NT2/D1 (cell line): ENCODE measurements around the gene HNRNPUL1.

ENCODE experiments used
- DNase-seq: peaks from one replicate; pipeline ENCODE4 v3.0.0-alpha.2; 2011; ENCODE audit warnings: low read depth, low spot score
- H3K27me3 ChIP-seq: 2 replicates; pipeline ENCODE4 v1.6.0; 2011; ENCODE audit warnings: mild to moderate bottlenecking; ENCODE audit not compliant: insufficient read length, insufficient read depth
- H3K36me3 ChIP-seq: 2 replicates; pipeline ENCODE4 v1.6.1; 2011; ENCODE audit warnings: mild to moderate bottlenecking, low read length, mixed read lengths; ENCODE audit not compliant: insufficient read depth, insufficient read length
- H3K4me1 ChIP-seq: 2 replicates; pipeline ENCODE4 v1.5.1; 2011; ENCODE audit not compliant: insufficient read depth, insufficient read length
- H3K4me3 ChIP-seq: 2 replicates; pipeline ENCODE4 v1.5.1; 2011; ENCODE audit warnings: low read depth; ENCODE audit not compliant: insufficient read length
- H3K9ac ChIP-seq: 2 replicates; pipeline ENCODE4 v1.6.0; 2011; ENCODE audit warnings: low read depth; ENCODE audit not compliant: insufficient read length
- H3K9me3 ChIP-seq: 2 replicates; pipeline ENCODE4 v1.5.1; 2011; ENCODE audit warnings: mild to moderate bottlenecking, low read length; ENCODE audit not compliant: insufficient read depth
- SUZ12 ChIP-seq: IDR thresholded peaks from 2 replicates; pipeline ENCODE4 v1.6.1; 2011; ENCODE audit not compliant: insufficient read length, insufficient read depth; ENCODE audit errors: extremely low read depth
- YY1 ChIP-seq: IDR thresholded peaks from 2 replicates; pipeline ENCODE4 v1.6.1; 2011; ENCODE audit not compliant: insufficient read length, insufficient read depth
- ZNF274 ChIP-seq: IDR thresholded peaks from 2 replicates; pipeline ENCODE4 v1.6.1; 2011; ENCODE audit warnings: mild to moderate bottlenecking, low read depth, low read length

The HNRNPUL1 gene

GRCh38 chr19:41221514-41222205, 42.5 kb upstream of the HNRNPUL1 start:
- DNase-seq, result no peak
- peaks cover 20% of the 10 kb centered on the region for H3K4me1 ChIP-seq

GRCh38 chr19:41222240-41222639, 41.9 kb upstream of the HNRNPUL1 start:
- peaks cover 20% of the 10 kb centered on the region for H3K4me1 ChIP-seq
- H3K36me3 ChIP-seq, result peaks cover 49% of the 10 kb centered on the region
- TF ChIP-seq YY1, result no peak
- TF ChIP-seq SUZ12, result no peak
- no peak for TF ChIP-seq ZNF274
- no peak overlapping the region for H3K9ac ChIP-seq
- no peak for DNase-seq
- H3K9me3 ChIP-seq, result no peaks in the 10 kb centered on the region
- H3K4me3 ChIP-seq, result no peak overlapping the region
- H3K27me3 ChIP-seq, result no peaks in the 10 kb centered on the region

More at GRCh38 chr19:41221514-41222205, 42.5 kb upstream of the HNRNPUL1 start:
- no peaks in the 10 kb centered on the region for H3K9me3 ChIP-seq
- peaks cover 45% of the 10 kb centered on the region for H3K36me3 ChIP-seq
- no peak overlapping the region for H3K4me3 ChIP-seq
- TF ChIP-seq SUZ12, result no peak
- no peak for TF ChIP-seq ZNF274
- no peak for TF ChIP-seq YY1
- no peaks in the 10 kb centered on the region for H3K27me3 ChIP-seq
- H3K9ac ChIP-seq, result no peak overlapping the region

- Histone ChIP-seq H3K9me3 (no peaks in the 10 kb centered on the region), H3K4me3 (no peak overlapping the region), H3K27me3 (no peaks in the 10 kb centered on the region), H3K9ac (peak overlapping the region; percentile 24), H3K36me3 (peaks cover 59% of the 10 kb centered on the region), H3K4me1 (peaks cover 16% of the 10 kb centered on the region)
- TF ChIP-seq ZNF274, result no peak
- no peak for TF ChIP-seq YY1
- TF ChIP-seq SUZ12, result no peak
- peak; percentile 67 for DNase-seq
Measured at GRCh38 chr19:41223431-41224234, 40.5 kb upstream of the HNRNPUL1 start.

- peaks cover 63% of the 10 kb centered on the region for H3K36me3 ChIP-seq
- no peak overlapping the region for H3K9ac ChIP-seq
- TF ChIP-seq SUZ12 (no peak), YY1 (no peak), ZNF274 (no peak)
- H3K27me3 ChIP-seq, result no peaks in the 10 kb centered on the region
- no peak for DNase-seq
- no peak overlapping the region for H3K4me3 ChIP-seq
- H3K9me3 ChIP-seq, result no peaks in the 10 kb centered on the region
- H3K4me1 ChIP-seq, result peaks cover 16% of the 10 kb centered on the region
Measured at GRCh38 chr19:41224632-41225031, 39.5 kb upstream of the HNRNPUL1 start.

GRCh38 chr19:41225238-41226052, 38.7 kb upstream of the HNRNPUL1 start:
- Histone ChIP-seq H3K27me3 (no peaks in the 10 kb centered on the region), H3K4me3 (peak overlapping the region; percentile 8), H3K4me1 (peaks cover 15% of the 10 kb centered on the region), H3K9ac (peak overlapping the region; percentile 61), H3K36me3 (peaks cover 65% of the 10 kb centered on the region), H3K9me3 (no peaks in the 10 kb centered on the region)
- peak; percentile 27 for DNase-seq
- TF ChIP-seq YY1, result no peak
- TF ChIP-seq SUZ12, result no peak
- no peak for TF ChIP-seq ZNF274

GRCh38 chr19:41226053-41226873, 37.9 kb upstream of the HNRNPUL1 start:
- H3K9me3 ChIP-seq, result no peaks in the 10 kb centered on the region
- H3K4me1 ChIP-seq, result peaks cover 16% of the 10 kb centered on the region
- peaks cover 65% of the 10 kb centered on the region for H3K36me3 ChIP-seq
- no peaks in the 10 kb centered on the region for H3K27me3 ChIP-seq
- H3K9ac ChIP-seq, result peak overlapping the region; percentile 86
- peak overlapping the region; percentile 46 for H3K4me3 ChIP-seq
- peak; percentile 23 for DNase-seq
- TF ChIP-seq YY1 (no peak), ZNF274 (no peak), SUZ12 (no peak)
